ENCODE measurements around the gene RASSF4. TPM values are rescaled to one million over a fixed set of nuclear protein-coding genes. Genes with fewer than 3 reads are reported as not detected.

The RASSF4 gene
- total and polyA plus RNA-seq, 2 experiments from 2014 or later: 2.1 to 2.3 TPM

- Histone ChIP-seq H3K27ac (no peak overlapping the region), H3K4me2 (ENCODE audit: unreplicated experiment) (no peak overlapping the region), H3K4me3 (no peak overlapping the region), H2AFZ (no peak overlapping the region), H3K79me2 (ENCODE audit: insufficient read depth) (no peaks in the 10 kb centered on the region), H3K36me3 (ENCODE audit: low read depth) (no peaks in the 10 kb centered on the region), H3K9ac (no peak overlapping the region), H3K9me3 (ENCODE audit: low read depth) (no peaks in the 10 kb centered on the region), H3F3A (ENCODE audit: insufficient read depth) (no peaks in the 10 kb centered on the region), H3K27me3 (replicated peaks; ENCODE audit: insufficient read depth) (peaks cover 26% of the 10 kb centered on the region), H4K20me1 (ENCODE audit: insufficient read depth) (no peaks in the 10 kb centered on the region), H3K9me2 (ENCODE audit: insufficient read depth) (no peaks in the 10 kb centered on the region), H3K4me1 (ENCODE audit: insufficient read depth) (no peaks in the 10 kb centered on the region)
- no peak for DNase-seq
- in situ Hi-C loops (cut with MboI): no loop called here
- 53 to 57% methylated on average over 7 of the region's 7 CpGs for WGBS, 2 experiments (ENCODE audit: low coverage in 1 of 2, low lambda C conversion rate in 2 of 2, missing lambda C conversion rate in 2 of 2)
- no peak for TF ChIP-seq EZH2phosphoT487 (IDR thresholded peaks at IDR 0.05; ENCODE audit: insufficient read depth, low read depth)
- no peak for TF ChIP-seq EZH2 (IDR thresholded peaks at IDR 0.05; ENCODE audit: insufficient read depth, poor library complexity, severe bottlenecking)
These were observed 36.6 kb upstream of the RASSF4 start for GRCh38 chr10:44922796-44923545.

- in situ Hi-C loops (cut with MboI): no loop called here
- Histone ChIP-seq H3K4me2 (ENCODE audit: unreplicated experiment) (no peak overlapping the region), H3K4me3 (no peak overlapping the region), H3K27me3 (replicated peaks; ENCODE audit: insufficient read depth) (peaks cover 23% of the 10 kb centered on the region), H3F3A (ENCODE audit: insufficient read depth) (no peaks in the 10 kb centered on the region), H3K4me1 (ENCODE audit: insufficient read depth) (no peaks in the 10 kb centered on the region), H3K36me3 (ENCODE audit: low read depth) (no peaks in the 10 kb centered on the region), H3K79me2 (ENCODE audit: insufficient read depth) (no peaks in the 10 kb centered on the region), H3K9me3 (ENCODE audit: low read depth) (no peaks in the 10 kb centered on the region), H4K20me1 (ENCODE audit: insufficient read depth) (no peaks in the 10 kb centered on the region), H2AFZ (no peak overlapping the region), H3K27ac (no peak overlapping the region), H3K9ac (no peak overlapping the region), H3K9me2 (ENCODE audit: insufficient read depth) (no peaks in the 10 kb centered on the region)
- 31 to 33% methylated on average over 3 of the region's 3 CpGs for WGBS, 2 experiments (ENCODE audit: low coverage in 1 of 2, low lambda C conversion rate in 2 of 2, missing lambda C conversion rate in 2 of 2)
- no peak for TF ChIP-seq EZH2phosphoT487 (IDR thresholded peaks at IDR 0.05; ENCODE audit: insufficient read depth, low read depth)
- TF ChIP-seq EZH2 (IDR thresholded peaks at IDR 0.05; ENCODE audit: insufficient read depth, poor library complexity, severe bottlenecking): no peak
- no peak for DNase-seq
These were observed 36.0 kb upstream of the RASSF4 start for GRCh38 chr10:44923611-44924010.

- no peak overlapping the region for H3K4me2 ChIP-seq (ENCODE audit: unreplicated experiment)
- H3K9ac ChIP-seq: no peak overlapping the region
- WGBS, 2 experiments (ENCODE audit: low coverage in 1 of 2, low lambda C conversion rate in 2 of 2, missing lambda C conversion rate in 2 of 2): 56 to 57% methylated on average over 20 of the region's 21 CpGs
- H3K36me3 ChIP-seq (ENCODE audit: low read depth): no peaks in the 10 kb centered on the region
- no peak overlapping the region for H3K27ac ChIP-seq
- H4K20me1 ChIP-seq (ENCODE audit: insufficient read depth): no peaks in the 10 kb centered on the region
- DNase-seq: no peak
- peaks cover 16% of the 10 kb centered on the region for H3K27me3 ChIP-seq (replicated peaks; ENCODE audit: insufficient read depth)
- no peak overlapping the region for H3K4me3 ChIP-seq
- H3K9me3 ChIP-seq (ENCODE audit: low read depth): no peaks in the 10 kb centered on the region
- no peaks in the 10 kb centered on the region for H3K4me1 ChIP-seq (ENCODE audit: insufficient read depth)
- no peaks in the 10 kb centered on the region for H3F3A ChIP-seq (ENCODE audit: insufficient read depth)
- TF ChIP-seq EZH2 (IDR thresholded peaks at IDR 0.05; ENCODE audit: insufficient read depth, poor library complexity, severe bottlenecking): no peak
- no peak for TF ChIP-seq EZH2phosphoT487 (IDR thresholded peaks at IDR 0.05; ENCODE audit: insufficient read depth, low read depth)
- no peak overlapping the region for H2AFZ ChIP-seq
- no peaks in the 10 kb centered on the region for H3K9me2 ChIP-seq (ENCODE audit: insufficient read depth)
- no peaks in the 10 kb centered on the region for H3K79me2 ChIP-seq (ENCODE audit: insufficient read depth)
- in situ Hi-C loops (cut with MboI): no loop called here
These were observed 35.2 kb upstream of the RASSF4 start for GRCh38 chr10:44924261-44925040.

DNA sequence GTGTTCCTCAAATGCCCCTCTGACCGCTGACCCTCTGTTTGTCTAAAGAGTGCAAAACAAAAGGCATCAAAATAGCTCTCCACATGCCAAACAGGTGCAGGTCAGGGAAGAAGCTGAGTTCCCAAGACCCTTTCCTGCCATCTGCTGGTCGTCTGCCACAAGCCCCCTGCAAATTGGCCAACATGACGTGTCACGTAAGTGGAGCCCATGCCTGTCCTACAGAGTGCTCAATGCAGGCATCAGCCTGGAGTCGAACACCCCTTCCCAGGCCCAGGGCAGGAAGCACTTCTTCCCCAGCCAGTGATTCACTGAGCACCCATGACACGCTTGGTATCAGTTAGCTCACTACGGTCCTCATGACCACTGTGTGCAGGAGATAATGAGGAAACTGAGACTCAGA is 34.4 kb upstream of the RASSF4 start:
- WGBS, 2 experiments (ENCODE audit: low coverage in 1 of 2, low lambda C conversion rate in 2 of 2, missing lambda C conversion rate in 2 of 2): 59 to 63% methylated on average over 7 of the region's 7 CpGs
- in situ Hi-C loops (cut with MboI): no loop called here
- Histone ChIP-seq H3K4me3 (no peak overlapping the region), H3K9me2 (ENCODE audit: insufficient read depth) (no peaks in the 10 kb centered on the region), H3F3A (ENCODE audit: insufficient read depth) (no peaks in the 10 kb centered on the region), H3K27ac (no peak overlapping the region), H3K36me3 (ENCODE audit: low read depth) (no peaks in the 10 kb centered on the region), H3K27me3 (replicated peaks; ENCODE audit: insufficient read depth) (peaks cover 8% of the 10 kb centered on the region), H2AFZ (no peak overlapping the region), H3K79me2 (ENCODE audit: insufficient read depth) (no peaks in the 10 kb centered on the region), H3K4me1 (ENCODE audit: insufficient read depth) (no peaks in the 10 kb centered on the region), H3K9ac (no peak overlapping the region), H4K20me1 (ENCODE audit: insufficient read depth) (no peaks in the 10 kb centered on the region), H3K9me3 (ENCODE audit: low read depth) (no peaks in the 10 kb centered on the region), H3K4me2 (ENCODE audit: unreplicated experiment) (no peak overlapping the region)
- DNase-seq: no peak
- TF ChIP-seq EZH2 (IDR thresholded peaks at IDR 0.05; ENCODE audit: insufficient read depth, poor library complexity, severe bottlenecking): no peak
